Naive thymus-derived CD8-positive, alpha-beta T cell (primary cell): ENCODE results near the gene DPP6. TPM values are rescaled to one million over a fixed set of nuclear protein-coding genes. Genes with fewer than 3 reads are reported as not detected.
A peak's percentile ranks its signal among the peaks of the same experiment; 100 is the strongest.

Experiments used
- ATAC-seq, 2 donors: fragments of 150-1000 bp; cut with Tn5 transposase in 1 of 2; sonication (Bioruptor Pico), chemical (Tn5 transposase) in 1 of 2; 1 replicate in 1 of 2; 2 replicates in 1 of 2; pipeline ENCODE4 v1.10.0; 2021; ENCODE audit warnings: mild to moderate bottlenecking in 2 of 2, moderate library complexity in 2 of 2
- POLR2A ChIA-PET: fragments of 350-600 bp; sonication (Branson Sonifier 250); formaldehyde crosslinking; loops from one replicate; lab custom pipeline; 2021; ENCODE audit warnings: antibody characterized with exemption; lab: Charles Lee
- DNase-seq, 10 donors: peaks; one replicate each; pipeline versions ENCODE4 v3.0.0 to v3.0.0-alpha.2; 2020 to 2022
- H3K27ac Mint-ChIP-seq, 10 donors: one replicate each; pipeline ENCODE4 v1.8.0; 2020 to 2022; ENCODE audit warnings: mild to moderate bottlenecking in 10 of 10, mixed read lengths in 10 of 10, moderate library complexity in 4 of 10, inconsistent platforms in 1 of 10
- H3K27me3 Mint-ChIP-seq, 5 donors: one replicate each; pipeline ENCODE4 v1.8.0; 2021 to 2022; ENCODE audit warnings: mixed read lengths in 5 of 5
- H3K36me3 Mint-ChIP-seq, 3 donors: one replicate each; pipeline ENCODE4 v1.8.0; 2020 to 2022; ENCODE audit warnings: mixed read lengths in 3 of 3, mild to moderate bottlenecking in 2 of 3, inconsistent platforms in 1 of 3
- H3K4me1 Mint-ChIP-seq, 4 donors: one replicate each; pipeline ENCODE4 v1.8.0; 2021 to 2022; ENCODE audit warnings: mixed read lengths in 4 of 4
- H3K4me3 Mint-ChIP-seq, 10 donors: one replicate each; pipeline ENCODE4 v1.8.0; 2020 to 2022; ENCODE audit warnings: mild to moderate bottlenecking in 10 of 10, mixed read lengths in 10 of 10, moderate library complexity in 6 of 10, inconsistent platforms in 1 of 10
- H3K9me3 Mint-ChIP-seq, 9 donors: one replicate each; pipeline ENCODE4 v1.8.0; 2020 to 2022; ENCODE audit warnings: mixed read lengths in 9 of 9, mild to moderate bottlenecking in 3 of 9, inconsistent platforms in 1 of 9, moderate library complexity in 1 of 9
- polyA plus RNA-seq, 3 donors: library from polyadenylated mRNA; unstranded; fragments of 300-500 nt; fragmentation: Illumina TruSeq; gene quantifications; one replicate each; pipeline ENCODE4 v1.2.3, GENCODE V29; 2021
- total RNA-seq, 8 experiments: library from RNA in 2 of 8; stranded (reverse) in 2 of 8; gene quantifications; one replicate each; pipeline ENCODE4 v1.2.3 and lab custom pipeline; 2021 to 2026

DPP6 gene
- total and polyA plus RNA-seq, 5 experiments from 2014 or later = not detected

GRCh38 chr7:154343778-154344412 is 291.7 kb downstream of the DPP6 start:
- no peak for DNase-seq
- Mint-ChIP-seq H3K4me1 (peaks cover 0 to 2% (median 0%) of the 10 kb centered on the region in 4 donors), H3K4me3 (no peak overlapping the region), H3K27me3 (no peaks in the 10 kb centered on the region), H3K36me3 (peaks cover 0 to 1% (median 0%) of the 10 kb centered on the region in 3 donors), H3K27ac (no peak overlapping the region), H3K9me3 (peaks cover 0 to 11% (median 4%) of the 10 kb centered on the region in 9 donors)
- ATAC-seq = no peak
- POLR2A ChIA-PET = no interaction called here

GRCh38 chr7:154345093-154345492 is 292.9 kb downstream of the DPP6 start:
- Mint-ChIP-seq H3K4me1 (no peaks in the 10 kb centered on the region), H3K4me3 (no peak overlapping the region), H3K9me3 (peaks cover 0 to 14% (median 6%) of the 10 kb centered on the region in 9 donors), H3K36me3 (peaks cover 0 to 1% (median 0%) of the 10 kb centered on the region in 3 donors), H3K27ac (no peak overlapping the region), H3K27me3 (peaks cover 0 to 3% (median 0%) of the 10 kb centered on the region in 5 donors)
- DNase-seq = no peak
- POLR2A ChIA-PET = no interaction called here
- no peak for ATAC-seq

- H3K27ac Mint-ChIP-seq = no peak overlapping the region
- H3K4me3 Mint-ChIP-seq = no peak overlapping the region
- peaks cover 0 to 19% (median 7%) of the 10 kb centered on the region in 9 donors for H3K9me3 Mint-ChIP-seq
- peaks cover 0 to 1% (median 0%) of the 10 kb centered on the region in 3 donors for H3K36me3 Mint-ChIP-seq
- no peak for ATAC-seq
- no peaks in the 10 kb centered on the region for H3K4me1 Mint-ChIP-seq
- POLR2A ChIA-PET = no interaction called here
- peaks cover 0 to 4% (median 0%) of the 10 kb centered on the region in 5 donors for H3K27me3 Mint-ChIP-seq
- DNase-seq = no peak
These were observed 295.6 kb downstream of the DPP6 start for GRCh38 chr7:154347700-154348266.

GRCh38 chr7:154350892-154351291 is 298.7 kb downstream of the DPP6 start:
- DNase-seq (no peak), ATAC-seq (no peak)
- Mint-ChIP-seq H3K27ac (no peak overlapping the region), H3K4me1 (no peaks in the 10 kb centered on the region), H3K4me3 (no peak overlapping the region), H3K9me3 (peaks cover 0 to 26% (median 5%) of the 10 kb centered on the region in 9 donors), H3K36me3 (peaks cover 0 to 1% (median 0%) of the 10 kb centered on the region in 3 donors), H3K27me3 (peaks cover 0 to 4% (median 0%) of the 10 kb centered on the region in 5 donors)
- POLR2A ChIA-PET = no interaction called here

DNA sequence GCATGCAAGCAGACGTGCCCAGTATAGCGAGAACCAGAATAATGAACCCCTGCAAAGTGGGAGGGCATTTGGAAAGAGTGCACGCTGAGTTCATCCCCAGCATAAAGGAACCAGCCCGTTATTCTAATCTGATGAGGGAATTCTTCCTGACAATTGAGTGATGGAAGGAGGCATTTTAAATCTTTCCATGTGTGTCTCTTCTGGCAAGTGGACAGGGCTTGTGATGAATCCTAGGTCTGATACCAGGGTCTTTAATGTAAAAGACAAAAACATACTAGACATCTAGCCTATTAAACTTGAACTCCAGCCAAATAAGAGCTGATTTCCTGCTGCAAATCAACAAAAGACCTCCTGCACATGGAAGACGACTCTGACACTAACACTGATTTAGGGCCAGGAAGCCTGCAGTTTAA is 301.2 kb downstream of the DPP6 start:
- H3K9me3 Mint-ChIP-seq = peaks cover 0 to 26% (median 5%) of the 10 kb centered on the region in 9 donors
- H3K27me3 Mint-ChIP-seq = peaks cover 0 to 4% (median 0%) of the 10 kb centered on the region in 5 donors
- no peaks in the 10 kb centered on the region for H3K4me1 Mint-ChIP-seq
- ATAC-seq (no peak), DNase-seq (no peak)
- H3K36me3 Mint-ChIP-seq = peaks cover 0 to 1% (median 0%) of the 10 kb centered on the region in 3 donors
- H3K27ac Mint-ChIP-seq = no peak overlapping the region
- POLR2A ChIA-PET = no interaction called here
- H3K4me3 Mint-ChIP-seq = no peak overlapping the region

GRCh38 chr7:154364170-154364569 is 312.0 kb downstream of the DPP6 start:
- Mint-ChIP-seq H3K27ac (no peak overlapping the region), H3K4me3 (no peak overlapping the region), H3K27me3 (no peaks in the 10 kb centered on the region), H3K9me3 (peaks cover 0 to 13% (median 4%) of the 10 kb centered on the region in 9 donors), H3K36me3 (no peaks in the 10 kb centered on the region), H3K4me1 (no peaks in the 10 kb centered on the region)
- ATAC-seq (no peak), DNase-seq (no peak)
- POLR2A ChIA-PET = no interaction called here

- Mint-ChIP-seq H3K4me3 (no peak overlapping the region), H3K36me3 (no peaks in the 10 kb centered on the region), H3K27ac (no peak overlapping the region), H3K9me3 (peaks cover 0 to 19% (median 2%) of the 10 kb centered on the region in 9 donors), H3K4me1 (peaks cover 0 to 2% (median 0%) of the 10 kb centered on the region in 4 donors), H3K27me3 (peaks cover 0 to 6% (median 0%) of the 10 kb centered on the region in 5 donors)
- ATAC-seq (no peak), DNase-seq (no peak)
- POLR2A ChIA-PET = no interaction called here
These were observed 319.2 kb downstream of the DPP6 start for GRCh38 chr7:154371424-154371823.

DNA sequence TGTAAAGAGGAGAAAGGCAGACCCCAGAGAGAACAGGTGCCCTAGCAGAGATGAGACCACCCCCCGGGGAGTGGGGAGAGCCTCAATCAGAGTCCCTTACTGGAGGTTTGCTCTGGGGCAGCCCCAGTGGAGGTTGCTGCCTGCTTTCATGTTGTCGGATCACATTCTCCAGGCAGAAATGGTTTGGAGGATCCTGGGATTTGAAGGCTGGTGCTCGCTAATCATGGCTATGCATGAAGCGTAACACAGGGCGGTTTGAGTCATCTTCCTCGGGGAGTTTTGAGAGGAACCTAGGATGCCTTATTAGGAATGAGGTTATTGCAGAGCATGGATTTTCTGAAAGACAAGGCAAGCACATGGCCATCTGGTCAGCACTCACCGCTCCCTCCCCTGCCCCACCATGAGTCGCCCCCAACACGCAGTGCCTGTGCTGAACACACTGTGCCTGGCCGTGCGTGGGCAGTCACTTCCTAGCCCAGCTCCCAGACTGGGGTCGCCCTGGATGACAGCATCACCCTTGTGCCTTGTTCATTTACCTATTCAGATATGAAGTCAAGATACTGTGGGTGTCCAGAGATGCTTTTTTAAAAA is 319.9 kb downstream of the DPP6 start:
- Mint-ChIP-seq H3K9me3 (peaks cover 0 to 19% (median 2%) of the 10 kb centered on the region in 9 donors), H3K36me3 (no peaks in the 10 kb centered on the region), H3K4me3 (no peak overlapping the region), H3K4me1 (peaks cover 0 to 2% (median 0%) of the 10 kb centered on the region in 4 donors), H3K27ac (no peak overlapping the region), H3K27me3 (peaks cover 0 to 6% (median 0%) of the 10 kb centered on the region in 5 donors)
- DNase-seq (no peak), ATAC-seq (no peak)
- POLR2A ChIA-PET = no interaction called here

DNA sequence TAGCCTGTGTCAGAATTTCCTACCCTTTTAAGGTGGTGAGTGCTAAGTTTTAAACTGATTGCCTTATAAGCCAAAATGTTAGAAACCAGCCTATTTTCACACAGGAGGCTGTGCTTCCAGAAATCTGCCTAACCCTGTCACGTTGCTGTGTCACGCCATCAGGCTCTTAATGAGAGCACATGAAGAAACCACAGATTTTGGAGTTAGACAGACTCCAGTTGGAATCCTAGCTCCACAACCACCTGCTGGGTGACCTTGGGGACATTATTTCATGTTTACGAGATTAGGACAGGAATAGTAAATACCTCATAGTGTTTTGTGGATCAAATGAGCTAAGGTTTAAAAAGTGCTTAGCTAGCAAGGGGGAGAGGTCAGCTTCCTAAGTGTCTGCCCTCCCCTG is 321.8 kb downstream of the DPP6 start:
- H3K27ac Mint-ChIP-seq = peak overlapping the region in 1 of 10 donors; percentile 11
- H3K4me3 Mint-ChIP-seq = no peak overlapping the region
- H3K9me3 Mint-ChIP-seq = peaks cover 0 to 18% (median 2%) of the 10 kb centered on the region in 9 donors
- no peaks in the 10 kb centered on the region for H3K36me3 Mint-ChIP-seq
- POLR2A ChIA-PET = no interaction called here
- DNase-seq = no peak
- peaks cover 0 to 2% (median 0%) of the 10 kb centered on the region in 4 donors for H3K4me1 Mint-ChIP-seq
- ATAC-seq = no peak
- H3K27me3 Mint-ChIP-seq = peaks cover 0 to 6% (median 0%) of the 10 kb centered on the region in 5 donors

DNA sequence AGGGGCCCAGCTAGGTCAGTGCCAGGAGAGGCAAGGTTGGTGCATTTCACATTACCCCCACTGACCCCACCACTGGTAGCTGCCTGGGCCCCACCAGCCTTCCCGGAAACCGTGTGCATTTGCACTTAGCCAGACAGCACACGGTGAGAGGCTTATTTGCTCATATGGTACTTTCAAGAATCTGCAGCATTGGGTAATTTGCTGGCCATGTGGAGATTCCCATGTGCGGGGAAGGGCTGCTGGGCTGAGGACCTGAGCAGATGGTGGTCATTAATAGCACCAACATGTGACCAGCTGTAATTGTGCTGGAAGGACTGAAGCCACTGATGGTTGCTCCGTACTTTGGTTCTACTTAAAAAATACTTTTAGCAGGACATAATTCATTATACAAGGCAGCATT is 323.8 kb downstream of the DPP6 start:
- Mint-ChIP-seq H3K27me3 (peaks cover 0 to 6% (median 0%) of the 10 kb centered on the region in 5 donors), H3K4me1 (peaks cover 0 to 2% (median 0%) of the 10 kb centered on the region in 4 donors)

DNA sequence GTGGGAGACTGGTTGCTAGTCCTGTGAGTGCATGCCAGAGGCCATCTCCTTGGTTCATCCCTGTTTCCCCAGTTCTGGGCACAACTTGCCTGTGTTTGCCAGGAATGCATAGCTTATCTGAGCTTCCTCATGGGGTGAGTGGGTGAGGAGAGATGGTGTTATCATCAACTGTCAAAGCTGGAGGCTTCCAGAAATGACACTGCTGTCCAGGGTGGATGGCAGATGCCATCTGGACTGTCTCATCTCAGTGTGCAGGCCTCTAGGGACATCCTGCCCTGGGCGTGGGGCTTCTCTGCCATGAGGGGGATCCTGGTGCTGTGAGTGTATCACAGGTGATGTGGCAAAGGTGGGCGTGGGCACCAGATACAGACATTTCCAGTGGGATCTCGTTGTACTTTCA is 328.6 kb downstream of the DPP6 start:
- no peaks in the 10 kb centered on the region for H3K36me3 Mint-ChIP-seq
- POLR2A ChIA-PET = no interaction called here
- ATAC-seq (no peak), DNase-seq (no peak)
- no peaks in the 10 kb centered on the region for H3K4me1 Mint-ChIP-seq
- H3K27me3 Mint-ChIP-seq = no peaks in the 10 kb centered on the region
- no peak overlapping the region for H3K4me3 Mint-ChIP-seq
- peaks cover 0 to 9% (median 2%) of the 10 kb centered on the region in 9 donors for H3K9me3 Mint-ChIP-seq
- no peak overlapping the region for H3K27ac Mint-ChIP-seq

More for the DNA sequence above, 323.8 kb downstream of the DPP6 start:
- no peak overlapping the region for H3K27ac Mint-ChIP-seq
- POLR2A ChIA-PET = no interaction called here
- H3K4me3 Mint-ChIP-seq = no peak overlapping the region
- DNase-seq (no peak), ATAC-seq (no peak)
- H3K9me3 Mint-ChIP-seq = peaks cover 0 to 18% (median 0%) of the 10 kb centered on the region in 9 donors
- no peaks in the 10 kb centered on the region for H3K36me3 Mint-ChIP-seq

DNA sequence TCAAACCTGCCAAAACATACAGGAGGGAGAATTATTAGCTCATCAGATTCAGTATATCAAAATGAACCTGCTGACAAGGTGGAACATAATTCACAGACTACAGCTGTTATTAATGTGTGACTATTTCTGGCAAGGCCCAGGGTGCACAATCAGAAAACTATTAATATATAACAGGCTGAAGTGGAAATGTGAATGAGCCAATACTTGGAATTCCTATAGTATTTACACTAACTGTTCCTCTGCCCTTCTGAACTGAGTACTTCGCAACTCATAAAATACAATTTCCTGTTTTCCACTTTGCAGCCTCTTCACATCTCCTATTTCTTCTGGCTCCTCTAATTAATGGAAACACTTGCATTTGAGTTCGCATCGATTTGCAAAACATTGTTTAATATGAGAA is 330.8 kb downstream of the DPP6 start:
- DNase-seq = no peak
- POLR2A ChIA-PET = no interaction called here
- Mint-ChIP-seq H3K4me1 (no peaks in the 10 kb centered on the region), H3K36me3 (no peaks in the 10 kb centered on the region), H3K9me3 (peaks cover 0 to 20% (median 3%) of the 10 kb centered on the region in 9 donors), H3K4me3 (no peak overlapping the region), H3K27me3 (peaks cover 0 to 10% (median 0%) of the 10 kb centered on the region in 5 donors), H3K27ac (no peak overlapping the region)
- no peak for ATAC-seq

GRCh38 chr7:154385214-154385613 is 333.0 kb downstream of the DPP6 start:
- Mint-ChIP-seq H3K36me3 (no peaks in the 10 kb centered on the region), H3K4me3 (no peak overlapping the region), H3K27ac (no peak overlapping the region), H3K27me3 (peaks cover 0 to 10% (median 0%) of the 10 kb centered on the region in 5 donors), H3K9me3 (peaks cover 2 to 22% (median 6%) of the 10 kb centered on the region in 9 donors), H3K4me1 (no peaks in the 10 kb centered on the region)
- ATAC-seq = no peak
- DNase-seq = no peak
- POLR2A ChIA-PET = no interaction called here
